CD4-positive, alpha-beta T cell (primary cell): Measurements from ENCODE around the gene ATP5MG. TPM values are rescaled to one million over a fixed set of nuclear protein-coding genes. Genes with fewer than 3 reads are reported as not detected.
A peak's percentile ranks its signal among the peaks of the same experiment; 100 is the strongest.

Experiments used
- ATAC-seq: fragments of 200-7000 bp; cut with Tn5 transposase; one replicate; pipeline ENCODE4 v1.10.0; 2022; ENCODE audit warnings: mild to moderate bottlenecking; ENCODE audit not compliant: poor library complexity
- CTCF ChIA-PET: fragments of 350-600 bp; sonication (Branson Sonifier 250); formaldehyde crosslinking; loops from one replicate; lab custom pipeline; 2021; ENCODE audit warnings: antibody characterized with exemption, inconsistent platforms; lab: Charles Lee
- POLR2A ChIA-PET: fragments of 350-600 bp; sonication (Branson Sonifier 250); formaldehyde crosslinking; loops from one replicate; lab custom pipeline; 2021; ENCODE audit warnings: antibody characterized with exemption, inconsistent platforms; lab: Charles Lee
- DNase-seq, 14 experiments: peaks; one replicate each; pipeline ENCODE4 v3.0.0-alpha.2; 2013 to 2020; ENCODE audit warnings: mixed read lengths in 2 of 14
- H3K27ac ChIP-seq, 2 donors: one replicate each; pipeline versions ENCODE4 v1.5.1 to v1.7.0; 2013; ENCODE audit warnings: low read length in 2 of 2, low read depth in 1 of 2, mild to moderate bottlenecking in 1 of 2
- H3K27me3 ChIP-seq, 2 experiments: 1 replicate in 1 of 2; 2 replicates in 1 of 2; pipeline versions ENCODE4 v1.6.1 to v1.7.0; 2013; ENCODE audit warnings: low read length in 2 of 2, control low read depth in 1 of 2, mild to moderate bottlenecking in 1 of 2, moderate library complexity in 1 of 2; ENCODE audit not compliant: insufficient read depth in 2 of 2, control insufficient read depth in 1 of 2
- H3K36me3 ChIP-seq: one replicate; pipeline ENCODE4 v1.6.1; 2013; ENCODE audit warnings: low read length, control low read depth; ENCODE audit not compliant: insufficient read depth
- H3K4me1 ChIP-seq: one replicate; pipeline ENCODE4 v1.6.1; 2013; ENCODE audit warnings: low read length, control low read depth; ENCODE audit not compliant: insufficient read depth
- H3K4me3 ChIP-seq: one replicate; pipeline ENCODE4 v1.5.1; 2013; ENCODE audit warnings: mild to moderate bottlenecking, low read length, moderate library complexity
- H3K9me3 ChIP-seq, 2 experiments: 1 replicate in 1 of 2; 2 replicates in 1 of 2; pipeline versions ENCODE4 v1.6.1 to v1.7.0; 2013; ENCODE audit warnings: low read length in 2 of 2, mild to moderate bottlenecking in 2 of 2, control low read depth in 1 of 2, moderate library complexity in 1 of 2; ENCODE audit not compliant: control insufficient read depth in 1 of 2, insufficient read depth in 1 of 2
- H3K27ac Mint-ChIP-seq: one replicate; pipeline ENCODE4 v1.8.0; 2020; ENCODE audit warnings: mixed read lengths
- H3K27me3 Mint-ChIP-seq: one replicate; pipeline ENCODE4 v1.8.0; 2021; ENCODE audit warnings: mixed read lengths
- H3K36me3 Mint-ChIP-seq: one replicate; pipeline ENCODE4 v1.8.0; 2021; ENCODE audit warnings: low read depth, mixed read lengths
- H3K4me1 Mint-ChIP-seq: one replicate; pipeline ENCODE4 v1.8.0; 2021; ENCODE audit warnings: low read depth, mixed read lengths
- H3K4me3 Mint-ChIP-seq: one replicate; pipeline ENCODE4 v1.8.0; 2020; ENCODE audit warnings: mild to moderate bottlenecking, mixed read lengths
- H3K9me3 Mint-ChIP-seq: one replicate; pipeline ENCODE4 v1.8.0; 2020; ENCODE audit warnings: mixed read lengths
- CTCF ChIP-seq: fragments of 200-600 bp; IDR thresholded peaks from one replicate; pipeline ENCODE4 v1.8.0; 2022; ENCODE audit warnings: antibody characterized with exemption, mild to moderate bottlenecking
- intact Hi-C, 2 experiments: fragments of 100-400 bp; cut with DNase I in 1 of 2; cut with micrococcal nuclease in 1 of 2; formaldehyde crosslinking; loops; one replicate each; pipeline versions ENCODE4 v1.15.1 to v1.9.0; 2023 to 2025; cut with DNase I, micrococcal nuclease
- total RNA-seq, 174 experiments: library from RNA in 2 of 174; stranded (reverse) in 2 of 174; gene quantifications; one replicate each; pipeline ENCODE4 v1.2.3 and lab custom pipeline; 2021 to 2026

Gene ATP5MG
- total RNA-seq, 2 experiments from 2014 or later, result 147 to 153 TPM

- Mint-ChIP-seq H3K27me3 (no peaks in the 10 kb centered on the region), H3K27ac (peak overlapping the region; percentile 98), H3K4me1 (peaks cover 96% of the 10 kb centered on the region), H3K9me3 (no peaks in the 10 kb centered on the region), H3K36me3 (peaks cover 78% of the 10 kb centered on the region), H3K4me3 (peak overlapping the region; percentile 23)
- Histone ChIP-seq H3K4me1 (peaks cover 41% of the 10 kb centered on the region), H3K9me3 (no peaks in the 10 kb centered on the region), H3K27ac (no peak overlapping the region), H3K4me3 (no peak overlapping the region), H3K27me3 (no peaks in the 10 kb centered on the region), H3K36me3 (peaks cover 25% of the 10 kb centered on the region)
- ATAC-seq (peak; percentile 16), DNase-seq (peak in 2 of 14 experiments; percentile 53 to 59)
- ChIA-PET CTCF (interaction anchor here (1.4 kb wide), 1 partner anchor 45 kb away, joined by 3 read pairs; no protein-coding TSS in a partner anchor), POLR2A (interaction anchor here (1.3 to 1.6 kb wide), 2 partner anchors 8 to 84 kb away, joined by 3 to 14 read pairs; partner anchors contain the start of genes KMT2A and UBE4A)
- intact Hi-C loops, result no loop called here
- TF ChIP-seq CTCF, result no peak
These were observed 42.3 kb downstream of the ATP5MG start for GRCh38 chr11:118443590-118444218.

GRCh38 chr11:118447423-118447822 lies 46.0 kb downstream of the ATP5MG start:
- H3K4me1 ChIP-seq, result peaks cover 26% of the 10 kb centered on the region
- H3K9me3 ChIP-seq, result no peaks in the 10 kb centered on the region
- POLR2A ChIA-PET, result interaction anchor here (1.1 to 1.7 kb wide), 3 partner anchors 9 to 12 kb away, joined by 4 to 14 read pairs (median 10); partner anchors contain the start of gene KMT2A
- H3K36me3 ChIP-seq, result peaks cover 44% of the 10 kb centered on the region
- no peaks in the 10 kb centered on the region for H3K27me3 Mint-ChIP-seq
- H3K27ac Mint-ChIP-seq, result peak overlapping the region; percentile 71
- H3K4me1 Mint-ChIP-seq, result peaks cover 77% of the 10 kb centered on the region
- no peak overlapping the region for H3K4me3 ChIP-seq
- H3K4me3 Mint-ChIP-seq, result no peak overlapping the region
- no peaks in the 10 kb centered on the region for H3K27me3 ChIP-seq
- CTCF ChIA-PET, result interaction anchor here (0.6 kb wide), 1 partner anchor 275 kb away, joined by 4 read pairs; no protein-coding TSS in a partner anchor
- TF ChIP-seq CTCF, result no peak
- ATAC-seq (no peak), DNase-seq (no peak)
- H3K36me3 Mint-ChIP-seq, result peaks cover 71% of the 10 kb centered on the region
- H3K27ac ChIP-seq, result no peak overlapping the region
- no peaks in the 10 kb centered on the region for H3K9me3 Mint-ChIP-seq
- intact Hi-C loops, result no loop called here

- no peak overlapping the region for H3K4me3 Mint-ChIP-seq
- CTCF ChIA-PET, result interaction anchor here (0.6 kb wide), 1 partner anchor 276 kb away, joined by 4 read pairs; no protein-coding TSS in a partner anchor
- TF ChIP-seq CTCF, result no peak
- POLR2A ChIA-PET, result interaction anchor here (1.1 to 1.7 kb wide), 3 partner anchors 10 to 12 kb away, joined by 4 to 14 read pairs (median 10); partner anchors contain the start of gene KMT2A
- no peak for DNase-seq
- intact Hi-C loops, result no loop called here
- peaks cover 78% of the 10 kb centered on the region for H3K36me3 Mint-ChIP-seq
- peaks cover 21% of the 10 kb centered on the region for H3K4me1 ChIP-seq
- no peak overlapping the region for H3K27ac Mint-ChIP-seq
- no peaks in the 10 kb centered on the region for H3K27me3 ChIP-seq
- no peaks in the 10 kb centered on the region for H3K9me3 Mint-ChIP-seq
- H3K36me3 ChIP-seq, result peaks cover 42% of the 10 kb centered on the region
- no peak for ATAC-seq
- no peak overlapping the region for H3K4me3 ChIP-seq
- H3K9me3 ChIP-seq, result no peaks in the 10 kb centered on the region
- H3K27me3 Mint-ChIP-seq, result no peaks in the 10 kb centered on the region
- no peak overlapping the region for H3K27ac ChIP-seq
- peaks cover 75% of the 10 kb centered on the region for H3K4me1 Mint-ChIP-seq
These were observed 46.9 kb downstream of the ATP5MG start for GRCh38 chr11:118448294-118448693.
